Lower leg skin (tissue), 3 donors: ENCODE measurements around the gene TPTE2.
"Not testable (repeated sequence)": the region's sequence is repeated elsewhere in the genome, so short reads cannot be mapped to it uniquely, and the experiment has no call there.

Experiments used
- POLR2A ChIP-seq, 2 donors: fragments of 450-650 bp; IDR thresholded peaks; one replicate each; pipeline ENCODE4 v1.6.1; 2016 to 2017; ENCODE audit warnings: antibody characterized with exemption in 2 of 2, mild to moderate bottlenecking in 1 of 2, moderate library complexity in 1 of 2
- TF ChIP-seq, protein P1 (sequence below), 3 donors: fragments of 450-650 bp; IDR thresholded peaks; one replicate each; pipeline ENCODE4 v1.5.1; 2016; ENCODE audit warnings: antibody characterized with exemption in 3 of 3, mild to moderate bottlenecking in 3 of 3, moderate library complexity in 2 of 3

- TF ChIP-seq POLR2A (IDR thresholded peaks at IDR 0.05): not testable (repeated sequence)
- TF ChIP-seq, protein P1, sequence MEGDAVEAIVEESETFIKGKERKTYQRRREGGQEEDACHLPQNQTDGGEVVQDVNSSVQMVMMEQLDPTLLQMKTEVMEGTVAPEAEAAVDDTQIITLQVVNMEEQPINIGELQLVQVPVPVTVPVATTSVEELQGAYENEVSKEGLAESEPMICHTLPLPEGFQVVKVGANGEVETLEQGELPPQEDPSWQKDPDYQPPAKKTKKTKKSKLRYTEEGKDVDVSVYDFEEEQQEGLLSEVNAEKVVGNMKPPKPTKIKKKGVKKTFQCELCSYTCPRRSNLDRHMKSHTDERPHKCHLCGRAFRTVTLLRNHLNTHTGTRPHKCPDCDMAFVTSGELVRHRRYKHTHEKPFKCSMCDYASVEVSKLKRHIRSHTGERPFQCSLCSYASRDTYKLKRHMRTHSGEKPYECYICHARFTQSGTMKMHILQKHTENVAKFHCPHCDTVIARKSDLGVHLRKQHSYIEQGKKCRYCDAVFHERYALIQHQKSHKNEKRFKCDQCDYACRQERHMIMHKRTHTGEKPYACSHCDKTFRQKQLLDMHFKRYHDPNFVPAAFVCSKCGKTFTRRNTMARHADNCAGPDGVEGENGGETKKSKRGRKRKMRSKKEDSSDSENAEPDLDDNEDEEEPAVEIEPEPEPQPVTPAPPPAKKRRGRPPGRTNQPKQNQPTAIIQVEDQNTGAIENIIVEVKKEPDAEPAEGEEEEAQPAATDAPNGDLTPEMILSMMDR (IDR thresholded peaks at IDR 0.05): not testable (repeated sequence)
These were observed 53.7 kb downstream of the TPTE2 start for GRCh38 chr13:19507623-19508022.
